G401 (cell line): ENCODE results near the gene LMTK3. TPM values are rescaled to one million over a fixed set of nuclear protein-coding genes. Genes with fewer than 3 reads are reported as not detected.
A peak's percentile ranks its signal among the peaks of the same experiment; 100 is the strongest.

Experiments
- DNase-seq: peaks from one replicate; pipeline ENCODE4 v3.0.0-alpha.2; 2015; ENCODE audit warnings: low spot score
- in situ Hi-C: cut with HindIII; loops from 2 replicates; pipeline ENCODE4 v1.10.0; 2016; ENCODE audit warnings: low sequenced_read_pairs, mixed read lengths
- total RNA-seq: library from RNA; depleted of rRNA; stranded (reverse); fragments of >200 nt; shearing (Covaris generic); gene quantifications from 2 replicates; pipeline ENCODE4 v1.2.3, GENCODE V29; 2014

LMTK3 gene
- total RNA-seq, 1 experiment from 2014 or later, result 12.5 TPM

GRCh38 chr19:48509467-48510194, 2.0 kb downstream of the LMTK3 start:
- in situ Hi-C loops, result no loop called here
- DNase-seq, result peak; percentile 56

- DNase-seq, result no peak
- in situ Hi-C loops, result no loop called here
Observed at GRCh38 chr19:48508729-48509411, 2.8 kb downstream of the LMTK3 start.

- in situ Hi-C loops, result no loop called here
- DNase-seq, result no peak
Observed at GRCh38 chr19:48507911-48508439, 3.7 kb downstream of the LMTK3 start.

DNA sequence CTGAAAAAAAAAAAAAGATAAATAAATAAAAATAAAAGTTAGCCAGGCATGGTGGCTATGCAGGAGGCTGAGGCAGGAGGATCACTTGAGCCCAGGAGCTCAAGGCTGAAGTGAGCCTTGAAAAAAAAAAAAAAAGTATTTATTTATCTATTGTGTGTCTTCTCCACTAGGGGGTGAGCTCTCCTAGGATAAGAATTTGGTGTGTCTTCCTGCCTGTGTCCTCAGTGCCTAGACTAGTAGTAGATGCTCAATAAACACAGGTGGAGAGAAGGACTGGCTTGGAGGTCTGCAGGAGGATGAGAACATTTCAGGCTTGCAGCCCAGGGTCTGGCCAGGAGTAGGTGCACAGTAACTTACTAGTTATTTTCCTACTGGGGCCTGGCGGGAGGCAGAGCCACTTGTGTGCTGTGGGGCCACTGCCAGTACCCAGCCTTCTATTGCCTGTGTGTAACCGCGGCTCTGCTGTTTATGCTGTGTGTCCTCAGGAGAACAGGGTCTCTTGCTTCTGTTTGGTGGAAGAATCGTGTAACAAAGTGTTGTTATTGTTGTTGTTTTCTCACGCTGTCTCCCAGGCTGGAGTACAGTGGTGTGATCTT, 5.4 kb downstream of the LMTK3 start:
- DNase-seq, result no peak
- in situ Hi-C loops, result no loop called here

GRCh38 chr19:48502350-48503018, 9.2 kb downstream of the LMTK3 start:
- in situ Hi-C loops, result no loop called here
- no peak for DNase-seq

DNA sequence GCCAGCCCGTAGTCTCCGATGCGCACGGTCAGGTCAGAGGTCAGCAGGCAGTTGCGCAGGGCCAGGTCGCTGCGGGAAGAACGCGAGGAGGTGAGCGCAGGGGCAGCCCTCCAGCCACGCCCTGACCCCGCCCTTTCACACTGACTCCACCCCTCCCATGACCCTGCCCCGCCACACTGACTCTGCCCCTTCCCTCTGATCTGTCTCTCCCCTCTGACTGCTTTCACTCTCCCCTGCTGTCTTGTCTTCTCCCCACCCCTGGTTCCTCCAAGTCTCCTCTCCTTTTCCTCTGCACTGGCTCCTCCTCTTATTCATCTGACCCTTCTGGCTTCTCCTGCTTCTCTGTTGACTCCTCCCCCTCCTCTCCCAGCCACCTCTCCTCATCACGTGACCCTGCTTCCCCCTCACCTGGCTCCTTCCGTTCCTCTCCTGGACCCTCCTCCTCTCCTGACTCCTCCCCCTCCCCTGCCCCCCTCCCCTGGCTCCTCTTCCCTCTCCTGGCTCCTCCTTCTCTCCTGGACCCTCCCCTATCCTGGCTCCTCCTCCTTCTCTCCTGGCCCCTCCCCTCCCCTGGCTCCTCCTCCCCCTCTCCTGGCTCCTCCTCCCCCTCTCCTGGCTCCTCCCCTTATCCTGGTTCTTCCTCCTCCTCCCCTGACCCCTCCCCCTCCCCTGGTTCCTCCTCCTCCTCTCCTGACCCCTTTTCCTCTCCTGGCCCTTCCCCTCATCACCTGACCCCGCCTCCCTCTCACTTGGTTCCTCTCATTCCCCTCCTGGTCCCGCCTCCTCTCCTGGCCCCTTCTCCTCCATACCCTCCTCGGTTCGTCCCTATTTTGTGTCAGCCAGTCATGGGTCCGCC, 9.9 kb downstream of the LMTK3 start:
- peak; percentile 76 for DNase-seq
- in situ Hi-C loops, result no loop called here

DNA sequence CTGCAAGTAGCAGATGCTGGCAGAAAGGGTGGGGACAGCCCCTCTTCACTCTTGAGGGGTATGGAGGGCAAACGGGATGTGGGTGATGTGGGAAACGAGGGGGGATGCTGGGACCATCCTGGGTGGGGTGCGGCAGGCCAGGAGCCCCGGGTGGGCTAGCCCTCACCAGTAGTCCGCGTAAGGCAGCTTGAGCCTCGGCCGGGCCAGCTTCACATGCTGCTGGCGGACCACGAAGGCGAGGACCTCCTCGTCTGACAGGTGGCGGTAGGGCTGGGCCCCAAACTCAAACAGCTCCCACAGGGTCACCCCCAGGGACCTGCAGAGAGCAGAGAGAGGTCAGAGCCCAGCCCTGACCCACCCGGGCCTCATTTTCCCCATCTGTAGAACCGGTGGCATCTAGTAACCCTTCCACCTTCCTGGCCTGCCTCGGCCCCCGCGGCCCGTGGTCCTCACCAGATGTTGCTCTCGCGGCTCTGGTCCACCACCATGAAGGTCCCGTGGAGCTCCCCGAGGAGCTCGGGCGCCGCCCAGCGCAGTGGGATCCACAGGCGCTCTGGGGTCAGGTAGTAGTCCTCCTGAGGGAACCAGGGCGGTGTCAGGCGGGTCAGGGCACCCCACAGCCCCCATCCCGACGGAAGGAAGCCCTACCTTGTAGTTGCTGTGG, 10.7 kb downstream of the LMTK3 start:
- DNase-seq, result no peak
- in situ Hi-C loops, result no loop called here

DNA sequence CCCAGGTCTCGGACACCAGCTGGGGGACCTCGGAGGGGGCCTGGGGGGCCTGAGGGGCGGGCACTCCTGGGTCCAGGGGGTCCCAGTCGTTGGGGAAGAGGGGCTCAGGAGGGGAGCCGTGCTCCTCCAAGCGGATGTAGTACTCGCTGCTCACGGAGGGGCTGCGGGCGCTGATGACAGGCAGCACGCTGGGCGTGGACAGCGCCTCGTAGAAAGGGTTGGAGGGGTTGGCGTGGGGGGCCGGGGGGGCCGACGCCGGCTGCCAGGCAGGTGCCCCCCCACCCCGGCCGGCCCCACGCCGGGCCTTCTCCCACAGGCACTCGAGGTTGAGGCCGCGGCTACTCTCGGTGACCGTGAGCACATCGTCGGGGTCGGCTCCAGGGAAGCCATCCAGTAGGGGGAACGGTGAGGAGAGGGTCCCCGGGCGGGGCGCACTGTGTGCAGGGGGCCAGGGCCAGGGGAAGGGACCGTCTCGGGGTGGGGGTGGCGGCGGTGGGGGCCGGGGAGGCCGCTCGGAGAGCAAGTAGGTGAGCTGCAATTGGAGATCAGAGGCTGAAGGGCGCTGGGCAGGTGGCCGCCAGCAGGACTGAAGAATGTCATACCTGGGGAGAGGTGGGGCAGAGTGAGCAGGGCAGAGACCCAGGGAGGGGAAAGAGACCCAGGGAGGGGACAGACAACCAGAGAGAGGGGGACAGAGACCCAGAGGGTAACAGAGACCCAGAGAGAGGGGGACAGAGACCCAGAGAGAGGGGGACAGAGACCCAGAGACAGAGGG, 12.1 kb downstream of the LMTK3 start:
- in situ Hi-C loops, result no loop called here
- no peak for DNase-seq

DNA sequence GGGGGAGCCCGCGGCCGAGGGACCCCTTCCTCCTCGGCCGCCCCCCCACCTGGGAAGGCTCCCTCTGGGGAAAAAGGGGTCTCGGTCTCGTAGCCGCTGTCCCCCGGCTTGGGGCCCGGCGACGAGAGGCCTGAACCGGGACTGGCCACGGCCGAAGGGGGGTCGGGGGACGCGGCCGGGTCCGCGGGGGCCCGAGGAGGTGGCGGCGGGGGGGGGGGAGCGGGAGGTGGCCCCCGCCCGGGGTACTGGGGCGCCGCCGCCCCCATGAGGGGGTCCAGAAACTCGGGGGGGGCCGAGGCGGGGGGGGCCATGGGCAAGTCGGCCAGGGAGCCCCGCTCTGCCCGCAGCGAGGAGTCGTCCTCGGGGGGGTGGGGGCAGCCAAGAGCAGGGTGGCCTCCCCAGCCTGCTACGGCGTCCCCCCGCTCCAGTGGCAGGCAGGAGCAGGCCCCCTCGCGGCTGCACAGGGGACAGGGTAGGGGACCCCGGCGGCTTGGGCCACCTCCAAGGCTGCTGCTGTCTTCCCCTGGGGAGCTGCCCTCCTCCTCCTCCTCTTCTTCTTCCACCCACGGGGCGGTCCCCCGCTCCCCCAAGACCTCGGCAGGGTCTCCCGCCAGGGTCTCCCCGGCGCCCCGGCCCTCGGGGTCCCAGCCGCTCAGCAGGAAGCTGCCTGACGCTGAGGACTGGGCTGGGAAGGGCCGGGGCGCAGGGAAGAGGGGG, 12.9 kb downstream of the LMTK3 start:
- in situ Hi-C loops, result no loop called here
- no peak for DNase-seq

GRCh38 chr19:48497728-48498594, 13.7 kb downstream of the LMTK3 start:
- in situ Hi-C loops, result no loop called here
- no peak for DNase-seq

DNA sequence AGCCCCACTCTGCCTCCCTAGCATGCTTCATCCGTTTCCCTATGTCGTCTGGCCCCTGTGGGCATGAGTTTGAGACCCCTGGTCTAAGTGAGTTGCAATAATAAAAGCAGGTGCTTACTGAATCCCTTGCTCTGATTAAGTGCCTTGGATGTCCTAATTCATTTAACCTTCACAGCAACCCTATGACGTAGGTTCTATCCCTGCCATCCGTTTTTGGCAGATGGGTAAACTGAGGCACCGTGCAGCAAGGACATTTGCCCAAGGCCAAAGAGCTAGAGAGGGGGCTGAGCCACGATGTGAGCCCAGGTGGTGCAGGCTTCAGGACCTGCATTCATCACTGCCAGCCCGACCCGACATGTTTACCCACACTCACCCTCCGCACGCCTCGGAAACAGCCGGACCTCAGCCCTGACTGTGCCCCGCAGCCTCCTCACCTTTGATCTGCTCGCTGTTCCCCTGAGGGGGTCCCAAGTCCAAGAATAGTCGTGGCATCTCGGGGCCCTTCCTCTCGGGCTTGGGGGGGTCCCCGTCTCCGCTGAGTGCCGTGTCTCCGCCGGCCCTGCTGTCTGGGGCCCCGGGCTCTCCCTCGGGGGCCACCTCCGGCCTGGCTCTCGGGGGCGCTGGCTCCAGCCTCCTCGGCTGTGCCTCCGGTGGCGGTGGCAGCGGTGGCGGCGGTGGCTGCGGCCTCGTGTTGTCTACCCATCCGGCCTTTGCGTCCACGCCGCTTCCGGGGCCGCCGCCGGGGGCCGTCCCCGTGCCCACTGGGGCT, 14.5 kb downstream of the LMTK3 start:
- in situ Hi-C loops, result no loop called here
- DNase-seq, result no peak

DNA sequence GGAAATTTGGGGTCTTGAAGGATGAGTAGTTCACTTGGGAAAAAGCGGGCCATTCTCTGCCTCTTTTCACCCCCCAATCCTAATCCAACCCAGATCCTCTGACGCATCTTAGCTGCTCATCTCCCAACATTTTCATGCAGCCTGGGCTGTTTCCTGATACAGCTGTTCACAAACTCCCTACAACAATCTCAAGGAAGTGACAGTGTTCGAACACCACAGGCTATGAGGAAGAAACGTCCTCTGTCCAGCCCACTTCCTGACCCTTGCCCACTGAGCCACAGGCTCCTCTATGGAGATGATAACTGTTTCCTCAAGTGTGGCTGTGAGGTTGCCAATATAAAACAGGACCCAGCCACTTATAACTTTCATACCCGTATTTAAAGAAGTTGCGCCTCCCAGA, 16.2 kb downstream of the LMTK3 start:
- in situ Hi-C loops, result no loop called here
- no peak for DNase-seq

- no peak for DNase-seq
- in situ Hi-C loops, result no loop called here
Observed at GRCh38 chr19:48493718-48494401, 17.8 kb downstream of the LMTK3 start.

DNA sequence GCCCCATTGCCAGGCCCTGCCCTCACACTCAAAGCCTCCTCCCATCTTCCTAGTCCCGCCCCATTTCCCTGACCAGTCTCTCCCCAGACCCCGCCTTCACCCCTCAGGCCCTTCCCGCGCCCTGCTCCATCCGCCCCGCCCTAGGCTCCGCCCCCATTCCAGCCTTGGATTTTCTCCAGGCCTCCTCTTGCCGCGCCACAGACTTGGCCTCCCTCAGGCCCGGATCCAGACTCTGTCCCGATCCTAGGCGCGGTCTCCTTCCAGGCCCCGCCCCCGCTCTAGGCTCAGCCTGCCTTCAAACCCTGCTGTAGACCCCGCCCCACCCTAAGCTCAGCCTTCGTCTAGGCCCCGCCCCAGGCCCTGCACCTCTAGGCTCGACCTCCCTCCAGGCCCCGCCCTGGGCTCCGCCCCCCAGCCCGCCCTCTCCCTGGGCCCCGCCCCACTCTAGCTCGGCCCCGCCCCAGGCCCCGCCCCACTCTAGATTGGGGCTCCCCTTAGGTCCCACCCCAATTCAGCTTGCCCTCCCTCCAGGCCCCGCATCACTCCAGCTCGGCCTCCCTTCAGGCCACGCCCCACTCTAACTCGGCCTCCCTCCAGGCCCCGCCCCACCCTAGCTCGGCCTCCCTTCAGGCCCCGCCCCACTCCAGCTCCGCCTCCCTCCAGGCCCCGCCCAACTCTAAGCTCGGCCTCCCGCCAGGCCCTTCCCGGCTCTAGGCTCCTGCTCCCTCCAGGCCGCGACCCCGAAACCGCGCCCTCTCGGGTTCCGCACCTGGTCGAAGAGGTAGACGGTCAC, 18.5 kb downstream of the LMTK3 start:
- DNase-seq, result peak; percentile 85
- in situ Hi-C loops, result no loop called here
